ENCODE measurements around the gene NTSR2.

DNA sequence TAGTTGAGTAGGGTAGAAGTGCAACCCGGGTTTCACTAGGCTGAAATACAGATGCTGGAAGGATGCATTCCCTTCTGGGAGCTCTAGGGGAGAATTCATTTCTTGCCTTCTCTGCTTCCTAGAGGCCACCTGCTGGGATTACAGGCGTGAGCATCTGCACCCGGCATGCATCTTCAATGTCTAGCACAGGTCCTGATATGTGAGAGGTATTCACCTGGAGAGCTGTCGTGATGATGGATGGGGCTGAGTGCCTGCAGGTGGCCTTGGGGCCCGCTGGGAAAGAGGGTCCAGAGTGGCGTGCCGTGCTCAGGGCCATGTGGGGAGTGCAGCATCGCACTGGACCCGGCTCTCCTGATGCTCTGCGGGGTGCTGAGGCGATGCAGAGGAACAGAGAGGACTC is 6.6 kb upstream of the NTSR2 start:
- TF ChIP-seq, protein P1, sequence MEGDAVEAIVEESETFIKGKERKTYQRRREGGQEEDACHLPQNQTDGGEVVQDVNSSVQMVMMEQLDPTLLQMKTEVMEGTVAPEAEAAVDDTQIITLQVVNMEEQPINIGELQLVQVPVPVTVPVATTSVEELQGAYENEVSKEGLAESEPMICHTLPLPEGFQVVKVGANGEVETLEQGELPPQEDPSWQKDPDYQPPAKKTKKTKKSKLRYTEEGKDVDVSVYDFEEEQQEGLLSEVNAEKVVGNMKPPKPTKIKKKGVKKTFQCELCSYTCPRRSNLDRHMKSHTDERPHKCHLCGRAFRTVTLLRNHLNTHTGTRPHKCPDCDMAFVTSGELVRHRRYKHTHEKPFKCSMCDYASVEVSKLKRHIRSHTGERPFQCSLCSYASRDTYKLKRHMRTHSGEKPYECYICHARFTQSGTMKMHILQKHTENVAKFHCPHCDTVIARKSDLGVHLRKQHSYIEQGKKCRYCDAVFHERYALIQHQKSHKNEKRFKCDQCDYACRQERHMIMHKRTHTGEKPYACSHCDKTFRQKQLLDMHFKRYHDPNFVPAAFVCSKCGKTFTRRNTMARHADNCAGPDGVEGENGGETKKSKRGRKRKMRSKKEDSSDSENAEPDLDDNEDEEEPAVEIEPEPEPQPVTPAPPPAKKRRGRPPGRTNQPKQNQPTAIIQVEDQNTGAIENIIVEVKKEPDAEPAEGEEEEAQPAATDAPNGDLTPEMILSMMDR (IDR thresholded peaks at IDR 0.05) = no peak
- no peak for TF ChIP-seq POLR2A (IDR thresholded peaks at IDR 0.05)

All from ovary (tissue), 3 donors.